T-helper 17 cell (primary cell): Measurements from ENCODE around the gene DNAJC25. TPM values are rescaled to one million over a fixed set of nuclear protein-coding genes. Genes with fewer than 3 reads are reported as not detected.
"Not testable (repeated sequence)": the region's sequence is repeated elsewhere in the genome, so short reads cannot be mapped to it uniquely, and the experiment has no call there.

ENCODE experiments used
- ATAC-seq: fragments of 150-1000 bp; cut with Tn5 transposase; 2 replicates; pipeline ENCODE4 v1.10.0; 2021; ENCODE audit warnings: mild to moderate bottlenecking, moderate library complexity
- DNase-seq, 3 donors: peaks; one replicate each; pipeline versions ENCODE4 v3.0.0 to v3.0.0-alpha.2; 2020 to 2021
- H3K9me3 ChIP-seq: one replicate; pipeline ENCODE4 v1.7.0; 2013; ENCODE audit warnings: low read length, mild to moderate bottlenecking; ENCODE audit not compliant: control insufficient read depth, poor library complexity, severe bottlenecking
- H3K27ac Mint-ChIP-seq: one replicate; pipeline ENCODE4 v1.8.0; 2022; ENCODE audit warnings: mild to moderate bottlenecking, moderate library complexity, mixed read lengths
- H3K27me3 Mint-ChIP-seq: one replicate; pipeline ENCODE4 v1.8.0; 2022; ENCODE audit warnings: mixed read lengths
- H3K36me3 Mint-ChIP-seq: one replicate; pipeline ENCODE4 v1.8.0; 2022; ENCODE audit warnings: low read depth, mixed read lengths
- H3K4me1 Mint-ChIP-seq: one replicate; pipeline ENCODE4 v1.8.0; 2022; ENCODE audit warnings: mild to moderate bottlenecking, mixed read lengths
- H3K4me3 Mint-ChIP-seq: one replicate; pipeline ENCODE4 v1.8.0; 2022; ENCODE audit warnings: mild to moderate bottlenecking, moderate library complexity, mixed read lengths
- total RNA-seq, 4 donors: library from RNA in 2 of 4; stranded (reverse) in 2 of 4; gene quantifications; one replicate each; pipeline ENCODE4 v1.2.3 and lab custom pipeline; 2022 to 2026

The DNAJC25 gene
- total RNA-seq, 2 donors from 2014 or later: 3.6 to 4.4 TPM

DNA sequence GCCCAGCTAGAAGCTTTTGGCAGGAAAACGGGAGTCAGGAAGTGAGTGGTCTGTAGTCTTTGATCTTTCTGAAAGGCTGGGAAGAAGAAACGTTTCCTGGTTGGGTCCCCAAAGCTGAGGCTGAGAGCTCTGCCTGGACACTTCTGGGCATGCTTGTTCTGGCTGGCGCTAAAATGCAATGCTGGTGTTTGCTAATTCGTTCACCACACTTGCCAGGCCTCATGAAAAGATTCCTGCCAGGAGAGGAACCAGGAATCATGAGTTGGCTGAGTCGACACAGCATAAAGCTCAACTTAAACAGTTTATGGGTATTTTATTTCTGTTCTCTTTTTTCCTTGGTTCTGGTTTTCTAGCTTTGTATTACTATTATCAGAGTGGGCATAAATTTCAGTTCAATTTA is 21.0 kb upstream of the DNAJC25 start:
- no peaks in the 10 kb centered on the region for H3K9me3 ChIP-seq
- H3K4me1 Mint-ChIP-seq: peaks cover 2% of the 10 kb centered on the region
- peaks cover 7% of the 10 kb centered on the region for H3K36me3 Mint-ChIP-seq
- DNase-seq (no peak), ATAC-seq (no peak)
- no peak overlapping the region for H3K27ac Mint-ChIP-seq
- H3K4me3 Mint-ChIP-seq: no peak overlapping the region
- H3K27me3 Mint-ChIP-seq: peaks cover 65% of the 10 kb centered on the region

DNA sequence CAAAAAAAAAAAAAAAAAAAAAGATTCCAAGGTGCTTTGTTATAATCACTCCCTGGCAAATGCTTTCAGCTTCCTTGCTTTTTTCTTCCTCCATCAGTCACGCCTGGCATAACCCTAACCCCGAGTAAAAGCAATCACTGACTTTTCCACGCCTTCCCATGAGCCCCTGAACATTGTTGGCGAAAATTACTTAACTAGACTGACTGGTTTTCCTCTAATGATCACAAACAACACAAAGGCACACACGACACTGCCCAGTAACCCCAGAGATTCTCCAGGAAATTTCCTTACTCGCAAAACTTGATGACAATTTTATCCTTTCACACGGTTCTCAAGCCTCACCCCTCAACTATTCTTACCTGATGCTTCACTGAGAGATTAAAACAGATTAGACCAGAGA is 20.3 kb upstream of the DNAJC25 start:
- no peak for ATAC-seq

DNA sequence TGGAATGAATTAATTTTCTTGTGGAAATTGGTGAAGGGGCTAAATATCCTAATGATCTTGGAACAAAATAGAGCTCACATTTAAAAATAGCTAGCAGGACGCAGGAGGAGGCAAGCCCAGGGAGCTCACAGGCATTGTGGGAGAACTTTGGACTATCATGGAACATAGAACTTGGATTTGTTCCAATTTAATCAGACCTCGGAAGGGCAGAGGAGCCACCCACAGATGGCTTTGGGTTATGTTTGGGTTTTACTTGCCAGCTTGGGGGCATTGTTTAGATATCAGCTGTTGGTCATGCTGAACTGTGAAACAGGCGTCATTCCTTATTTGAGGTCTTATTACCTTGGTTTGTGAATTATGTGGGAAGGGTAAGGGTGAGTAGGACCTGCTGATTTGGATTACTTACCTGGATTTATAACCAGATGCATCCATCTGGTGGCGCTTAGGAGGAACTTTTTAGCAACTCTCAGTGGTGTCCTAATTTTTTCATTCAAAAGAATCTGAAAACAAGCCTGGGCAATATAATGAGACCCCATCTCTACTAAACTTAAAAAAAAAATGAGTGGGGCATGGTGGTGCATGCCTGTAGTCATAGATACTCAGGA is 17.6 kb upstream of the DNAJC25 start:
- H3K27me3 Mint-ChIP-seq: peaks cover 67% of the 10 kb centered on the region
- peaks cover 7% of the 10 kb centered on the region for H3K36me3 Mint-ChIP-seq
- no peak overlapping the region for H3K4me3 Mint-ChIP-seq
- H3K27ac Mint-ChIP-seq: no peak overlapping the region
- H3K9me3 ChIP-seq: no peaks in the 10 kb centered on the region
- H3K4me1 Mint-ChIP-seq: peaks cover 2% of the 10 kb centered on the region
- ATAC-seq (no peak), DNase-seq (no peak)

More for the DNA sequence above, 20.3 kb upstream of the DNAJC25 start:
- no peak overlapping the region for H3K4me3 Mint-ChIP-seq
- H3K27ac Mint-ChIP-seq: peak overlapping the region; percentile 29
- H3K4me1 Mint-ChIP-seq: peaks cover 2% of the 10 kb centered on the region
- DNase-seq: no peak
- H3K36me3 Mint-ChIP-seq: peaks cover 7% of the 10 kb centered on the region
- peaks cover 66% of the 10 kb centered on the region for H3K27me3 Mint-ChIP-seq
- no peaks in the 10 kb centered on the region for H3K9me3 ChIP-seq

GRCh38 chr9:111615928-111616327 is 15.2 kb upstream of the DNAJC25 start:
- no peaks in the 10 kb centered on the region for H3K9me3 ChIP-seq
- H3K4me3 Mint-ChIP-seq: no peak overlapping the region
- peaks cover 48% of the 10 kb centered on the region for H3K27me3 Mint-ChIP-seq
- H3K27ac Mint-ChIP-seq: peak overlapping the region; percentile 9
- no peak for DNase-seq
- peaks cover 5% of the 10 kb centered on the region for H3K36me3 Mint-ChIP-seq
- no peak for ATAC-seq
- H3K4me1 Mint-ChIP-seq: no peaks in the 10 kb centered on the region

GRCh38 chr9:111617349-111617748 is 13.8 kb upstream of the DNAJC25 start:
- H3K27ac Mint-ChIP-seq, H3K36me3 Mint-ChIP-seq, ATAC-seq, H3K4me1 Mint-ChIP-seq, H3K9me3 ChIP-seq, DNase-seq, H3K4me3 Mint-ChIP-seq: not testable (repeated sequence)
- peaks cover 39% of the 10 kb centered on the region for H3K27me3 Mint-ChIP-seq

DNA sequence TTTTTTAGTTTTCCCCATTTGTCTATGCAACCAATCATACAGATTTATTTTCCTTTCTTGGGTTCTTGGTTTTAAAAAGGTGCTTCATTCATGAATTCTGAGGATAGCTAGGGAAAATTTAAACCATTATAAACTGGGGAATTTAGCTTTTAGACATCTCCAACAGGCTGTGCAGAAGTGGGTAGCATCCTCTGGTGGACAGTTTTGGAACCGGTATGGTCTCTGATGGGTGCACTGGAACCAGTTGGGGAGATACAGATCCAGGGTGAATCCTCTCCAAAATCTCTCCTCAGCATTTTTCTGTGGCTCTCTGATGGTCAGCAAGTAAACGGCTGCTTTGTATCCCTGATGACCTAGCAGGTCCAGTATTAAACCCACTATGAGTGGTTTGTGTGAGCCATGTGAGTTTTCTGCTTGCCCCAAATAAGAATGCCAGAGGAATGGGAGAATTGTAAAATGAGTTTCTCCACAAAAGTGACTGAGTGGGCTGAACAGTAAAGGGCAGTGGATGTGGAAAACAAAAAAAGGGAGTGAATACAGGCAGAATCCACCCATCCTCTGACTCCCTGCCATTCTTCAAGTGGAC is 9.1 kb upstream of the DNAJC25 start:
- DNase-seq: no peak

DNA sequence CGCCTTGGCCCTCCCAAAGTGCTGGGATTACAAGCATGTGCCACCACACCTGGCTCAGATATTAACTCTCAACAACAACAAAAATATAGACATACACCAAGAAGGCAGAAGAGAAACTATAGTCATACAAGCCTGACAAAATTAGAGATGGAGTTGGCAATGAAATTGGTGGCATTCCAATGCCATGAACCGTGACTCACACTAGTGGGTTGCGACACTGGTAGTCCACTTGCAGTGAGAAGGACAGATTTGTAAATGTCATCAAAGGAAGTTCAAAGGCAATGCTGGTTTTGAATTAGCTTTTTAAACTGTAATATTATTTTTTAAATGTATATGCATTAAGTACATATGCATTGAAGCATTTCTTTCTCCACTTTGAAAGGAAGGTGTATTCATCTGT is 8.5 kb upstream of the DNAJC25 start:
- DNase-seq: no peak
- ATAC-seq: no peak
- Mint-ChIP-seq H3K27me3 (peaks cover 5% of the 10 kb centered on the region), H3K36me3 (no peaks in the 10 kb centered on the region), H3K4me1 (no peaks in the 10 kb centered on the region), H3K27ac (no peak overlapping the region), H3K4me3 (no peak overlapping the region)
- no peaks in the 10 kb centered on the region for H3K9me3 ChIP-seq

More for the DNA sequence above, 9.1 kb upstream of the DNAJC25 start:
- peaks cover 5% of the 10 kb centered on the region for H3K27me3 Mint-ChIP-seq
- H3K27ac Mint-ChIP-seq: no peak overlapping the region
- ATAC-seq: peak; percentile 70
- H3K4me3 Mint-ChIP-seq: no peak overlapping the region
- H3K9me3 ChIP-seq: no peaks in the 10 kb centered on the region
- no peaks in the 10 kb centered on the region for H3K4me1 Mint-ChIP-seq
- H3K36me3 Mint-ChIP-seq: no peaks in the 10 kb centered on the region

GRCh38 chr9:111627260-111627963 is 3.7 kb upstream of the DNAJC25 start:
- Mint-ChIP-seq H3K4me1 (peaks cover 12% of the 10 kb centered on the region), H3K36me3 (no peaks in the 10 kb centered on the region), H3K27me3 (no peaks in the 10 kb centered on the region), H3K27ac (no peak overlapping the region), H3K4me3 (no peak overlapping the region)
- no peak for ATAC-seq
- no peak for DNase-seq
- no peaks in the 10 kb centered on the region for H3K9me3 ChIP-seq

- no peaks in the 10 kb centered on the region for H3K9me3 ChIP-seq
- H3K27me3 Mint-ChIP-seq: no peaks in the 10 kb centered on the region
- ATAC-seq (no peak), DNase-seq (no peak)
- peaks cover 22% of the 10 kb centered on the region for H3K4me1 Mint-ChIP-seq
- no peak overlapping the region for H3K4me3 Mint-ChIP-seq
- peaks cover 4% of the 10 kb centered on the region for H3K36me3 Mint-ChIP-seq
- no peak overlapping the region for H3K27ac Mint-ChIP-seq
These were observed 2.7 kb upstream of the DNAJC25 start for GRCh38 chr9:111628411-111628810.

DNA sequence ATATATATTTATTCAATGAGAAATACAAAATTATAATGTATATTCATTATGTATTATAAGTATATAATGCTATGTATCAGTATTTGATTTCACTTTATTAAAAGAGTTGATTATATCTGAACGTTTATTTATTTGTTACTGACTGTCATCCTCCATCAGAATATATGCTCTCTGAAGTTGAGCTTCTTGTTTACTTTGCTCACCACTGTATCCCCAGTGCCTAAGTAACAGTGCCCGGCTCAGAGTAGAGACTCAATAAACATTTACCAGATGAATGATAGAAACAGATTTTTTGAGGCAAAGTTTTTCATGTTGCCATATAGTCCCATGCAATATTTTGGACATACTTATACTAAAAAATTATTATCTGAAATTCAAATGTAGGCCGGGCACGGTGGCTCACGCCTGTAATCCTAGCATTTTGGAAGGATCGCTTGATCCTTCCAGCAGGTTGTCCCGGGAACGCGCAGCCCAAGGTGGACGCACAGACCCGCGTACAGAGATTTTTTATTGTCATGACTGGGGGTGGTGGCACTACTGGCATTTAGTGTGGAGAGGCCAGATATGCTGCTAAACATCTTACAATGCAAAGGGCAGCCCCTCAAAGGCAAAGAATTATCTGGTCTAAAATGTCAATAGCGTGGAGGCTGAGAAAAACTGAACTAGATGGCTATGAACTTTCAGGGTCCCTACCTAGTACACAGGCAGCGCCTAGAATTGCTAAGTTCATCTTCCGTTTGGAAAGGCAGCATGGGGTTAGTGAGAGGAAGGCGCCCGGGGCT is 761 bp upstream of the DNAJC25 start:
- DNase-seq: no peak
- peaks cover 4% of the 10 kb centered on the region for H3K36me3 Mint-ChIP-seq
- H3K4me1 Mint-ChIP-seq: peaks cover 35% of the 10 kb centered on the region

DNA sequence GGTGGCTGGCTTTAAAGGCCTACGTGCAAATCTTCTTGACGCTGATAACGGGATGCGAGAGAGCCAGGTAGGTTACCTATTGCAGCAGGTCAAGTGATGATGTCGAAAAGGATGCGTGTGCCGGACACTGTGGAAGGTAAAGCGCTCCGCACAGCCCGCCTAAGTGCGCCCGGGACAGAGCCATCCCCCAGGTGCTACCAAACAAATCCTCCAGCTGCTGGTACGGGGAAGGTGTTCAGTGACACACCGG is 245 bp upstream of the DNAJC25 start:
- H3K4me1 Mint-ChIP-seq: peaks cover 38% of the 10 kb centered on the region
- peaks cover 4% of the 10 kb centered on the region for H3K36me3 Mint-ChIP-seq
- no peaks in the 10 kb centered on the region for H3K9me3 ChIP-seq
- DNase-seq (no peak), ATAC-seq (no peak)
- H3K27ac Mint-ChIP-seq: peak overlapping the region; percentile 88
- H3K4me3 Mint-ChIP-seq: peak overlapping the region; percentile 94
- no peaks in the 10 kb centered on the region for H3K27me3 Mint-ChIP-seq

More for the DNA sequence above, 761 bp upstream of the DNAJC25 start:
- no peaks in the 10 kb centered on the region for H3K9me3 ChIP-seq
- H3K27me3 Mint-ChIP-seq: no peaks in the 10 kb centered on the region
- peak; percentile 53 for ATAC-seq
- H3K27ac Mint-ChIP-seq: peak overlapping the region; percentile 88
- H3K4me3 Mint-ChIP-seq: peak overlapping the region; percentile 94

GRCh38 chr9:111632060-111632459 is 926 bp downstream of the DNAJC25 start:
- no peaks in the 10 kb centered on the region for H3K9me3 ChIP-seq
- peaks cover 4% of the 10 kb centered on the region for H3K36me3 Mint-ChIP-seq
- no peaks in the 10 kb centered on the region for H3K27me3 Mint-ChIP-seq
- peaks cover 38% of the 10 kb centered on the region for H3K4me1 Mint-ChIP-seq
- H3K27ac Mint-ChIP-seq: peak overlapping the region; percentile 88
- DNase-seq (no peak), ATAC-seq (no peak)
- H3K4me3 Mint-ChIP-seq: peak overlapping the region; percentile 94

- DNase-seq (no peak), ATAC-seq (no peak)
- H3K4me1 Mint-ChIP-seq: peaks cover 38% of the 10 kb centered on the region
- H3K36me3 Mint-ChIP-seq: peaks cover 4% of the 10 kb centered on the region
- no peaks in the 10 kb centered on the region for H3K9me3 ChIP-seq
- peak overlapping the region; percentile 94 for H3K4me3 Mint-ChIP-seq
- no peaks in the 10 kb centered on the region for H3K27me3 Mint-ChIP-seq
- peak overlapping the region; percentile 88 for H3K27ac Mint-ChIP-seq
These were observed 1.7 kb downstream of the DNAJC25 start for GRCh38 chr9:111632695-111633388.
